KMS-11 (cell line): Measurements from ENCODE around the gene BYSL.

Experiments used
- H2AFZ ChIP-seq: fragments of 200-600 bp; sonication (generic); 2 replicates; pipeline ENCODE4 v1.6.1; 2016; ENCODE audit warnings: antibody characterized with exemption, mixed run types, low read depth
- H3K27ac ChIP-seq: fragments of 200-600 bp; sonication (generic); 2 replicates; pipeline ENCODE4 v1.6.1; 2016; ENCODE audit warnings: mild to moderate bottlenecking, mixed run types
- H3K27me3 ChIP-seq: fragments of 200-600 bp; sonication (generic); 2 replicates; pipeline ENCODE4 v1.6.1; 2017; ENCODE audit warnings: mild to moderate bottlenecking, low read depth, mixed run types, moderate library complexity; ENCODE audit not compliant: insufficient read depth
- H3K36me3 ChIP-seq: fragments of 200-600 bp; sonication (generic); 2 replicates; pipeline ENCODE4 v1.6.1; 2017; ENCODE audit warnings: mild to moderate bottlenecking, mixed run types; ENCODE audit not compliant: insufficient read depth
- H3K4me1 ChIP-seq: fragments of 200-600 bp; sonication (generic); 2 replicates; pipeline ENCODE4 v1.6.1; 2016; ENCODE audit warnings: mild to moderate bottlenecking, low read depth, mixed run types; ENCODE audit not compliant: poor library complexity, severe bottlenecking
- H3K4me2 ChIP-seq: fragments of 200-600 bp; sonication (generic); 2 replicates; pipeline ENCODE4 v1.7.0; 2016; ENCODE audit warnings: mild to moderate bottlenecking, mixed run types
- H3K4me3 ChIP-seq: fragments of 200-600 bp; sonication (generic); IDR thresholded peaks from 2 replicates; pipeline ENCODE4 v1.6.1; 2017; ENCODE audit warnings: low read depth, low read length, mixed read lengths; ENCODE audit not compliant: insufficient read depth
- H3K79me2 ChIP-seq: fragments of 200-600 bp; sonication (generic); 2 replicates; pipeline ENCODE4 v1.6.1; 2016; ENCODE audit warnings: low read depth, mixed run types; ENCODE audit not compliant: insufficient read depth
- H3K9ac ChIP-seq: fragments of 200-600 bp; sonication (generic); 2 replicates; pipeline ENCODE4 v1.6.1; 2016; ENCODE audit warnings: mild to moderate bottlenecking, mixed run types
- H4K20me1 ChIP-seq: fragments of 200-600 bp; sonication (generic); 2 replicates; pipeline ENCODE4 v1.6.1; 2016; ENCODE audit warnings: mild to moderate bottlenecking, mixed run types; ENCODE audit not compliant: insufficient read depth
- TF ChIP-seq, protein P1 (sequence below): fragments of 200-600 bp; sonication (generic); conservative IDR thresholded peaks from 2 replicates; pipeline ENCODE4 v1.6.1; 2017; ENCODE audit warnings: low read depth, mild to moderate bottlenecking, antibody characterized with exemption, low read length, moderate library complexity, mixed read lengths

The BYSL gene

DNA sequence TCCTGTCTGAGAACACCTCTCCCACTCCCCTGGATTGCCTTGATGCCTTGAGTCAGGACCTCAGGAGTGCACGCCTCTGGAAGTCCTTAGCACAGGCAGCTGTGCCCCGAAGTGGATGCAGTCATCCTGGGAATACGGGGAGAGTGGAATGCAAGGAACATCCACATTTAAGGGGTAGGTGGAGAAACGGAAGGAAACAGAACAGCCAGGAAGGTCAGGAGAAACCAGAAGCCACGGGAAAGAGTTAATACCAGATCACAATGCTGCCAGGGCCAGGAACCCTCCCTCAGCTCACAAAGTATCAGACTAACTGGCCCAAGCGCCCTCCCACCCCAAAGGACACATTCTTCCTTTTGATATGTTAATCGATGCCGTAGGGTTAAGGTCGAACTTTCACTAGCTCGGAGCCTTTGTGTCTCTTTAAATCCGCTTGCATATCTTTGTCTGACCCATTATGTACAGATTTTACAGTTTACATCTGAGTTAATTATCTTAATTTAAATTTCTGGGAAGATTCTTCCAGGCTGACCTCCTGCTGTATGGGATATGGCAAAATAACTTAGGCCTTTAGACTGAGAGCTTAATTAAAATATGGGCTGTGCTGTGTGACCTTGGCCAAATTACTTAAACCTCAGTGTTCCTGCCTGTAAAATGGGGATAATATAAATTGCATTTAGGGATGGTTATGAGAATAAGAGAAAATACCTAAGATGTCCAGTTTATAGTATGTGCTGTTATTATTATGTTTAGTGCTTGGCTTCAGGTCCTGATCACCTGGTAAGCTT lies 44.3 kb downstream of the BYSL start:
- H3K27me3 ChIP-seq, result no peaks in the 10 kb centered on the region
- H3K79me2 ChIP-seq, result no peaks in the 10 kb centered on the region
- H2AFZ ChIP-seq, result no peak overlapping the region
- H3K4me1 ChIP-seq, result peaks cover 11% of the 10 kb centered on the region
- no peak overlapping the region for H3K4me2 ChIP-seq
- no peak overlapping the region for H3K9ac ChIP-seq
- no peak overlapping the region for H3K4me3 ChIP-seq
- H3K27ac ChIP-seq, result no peak overlapping the region
- no peaks in the 10 kb centered on the region for H4K20me1 ChIP-seq
- TF ChIP-seq, protein P1, sequence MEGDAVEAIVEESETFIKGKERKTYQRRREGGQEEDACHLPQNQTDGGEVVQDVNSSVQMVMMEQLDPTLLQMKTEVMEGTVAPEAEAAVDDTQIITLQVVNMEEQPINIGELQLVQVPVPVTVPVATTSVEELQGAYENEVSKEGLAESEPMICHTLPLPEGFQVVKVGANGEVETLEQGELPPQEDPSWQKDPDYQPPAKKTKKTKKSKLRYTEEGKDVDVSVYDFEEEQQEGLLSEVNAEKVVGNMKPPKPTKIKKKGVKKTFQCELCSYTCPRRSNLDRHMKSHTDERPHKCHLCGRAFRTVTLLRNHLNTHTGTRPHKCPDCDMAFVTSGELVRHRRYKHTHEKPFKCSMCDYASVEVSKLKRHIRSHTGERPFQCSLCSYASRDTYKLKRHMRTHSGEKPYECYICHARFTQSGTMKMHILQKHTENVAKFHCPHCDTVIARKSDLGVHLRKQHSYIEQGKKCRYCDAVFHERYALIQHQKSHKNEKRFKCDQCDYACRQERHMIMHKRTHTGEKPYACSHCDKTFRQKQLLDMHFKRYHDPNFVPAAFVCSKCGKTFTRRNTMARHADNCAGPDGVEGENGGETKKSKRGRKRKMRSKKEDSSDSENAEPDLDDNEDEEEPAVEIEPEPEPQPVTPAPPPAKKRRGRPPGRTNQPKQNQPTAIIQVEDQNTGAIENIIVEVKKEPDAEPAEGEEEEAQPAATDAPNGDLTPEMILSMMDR, result no peak
- no peaks in the 10 kb centered on the region for H3K36me3 ChIP-seq

DNA sequence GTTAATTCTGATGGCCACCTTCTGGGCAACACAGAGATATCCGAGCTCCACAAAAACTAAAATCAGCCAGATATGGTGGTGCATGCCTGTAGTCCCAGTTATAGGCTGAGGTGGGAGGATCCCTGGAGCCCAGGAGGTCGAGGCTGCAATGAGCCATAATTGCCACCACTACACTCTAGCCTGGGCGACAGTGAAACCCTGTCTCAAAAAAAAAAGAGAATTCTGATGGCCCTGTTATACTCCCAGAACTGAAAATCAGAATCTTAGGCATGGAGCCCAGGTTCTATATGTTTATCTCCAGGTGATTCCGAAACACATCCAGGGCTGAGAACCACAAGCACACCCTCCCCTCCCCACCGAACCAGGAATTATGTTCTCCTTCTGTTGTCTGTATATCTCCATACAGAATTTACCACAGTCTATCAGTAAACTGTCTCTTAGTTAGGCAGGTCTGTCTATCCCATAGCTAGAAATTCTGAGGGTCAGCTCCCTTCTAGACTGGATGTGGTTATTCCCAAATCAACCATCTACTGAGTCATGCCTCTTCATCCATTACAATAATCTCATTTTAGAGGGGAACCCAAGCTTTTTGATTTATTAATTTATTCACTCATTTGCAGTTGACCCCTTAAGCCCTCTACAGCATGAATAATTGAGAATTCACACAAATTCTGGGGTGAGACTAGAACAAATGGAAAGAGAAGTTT lies 45.1 kb downstream of the BYSL start:
- H3K36me3 ChIP-seq, result no peaks in the 10 kb centered on the region
- no peak overlapping the region for H3K9ac ChIP-seq
- H3K4me2 ChIP-seq, result no peak overlapping the region
- no peaks in the 10 kb centered on the region for H3K79me2 ChIP-seq
- H3K4me3 ChIP-seq, result no peak overlapping the region
- no peak overlapping the region for H2AFZ ChIP-seq
- no peaks in the 10 kb centered on the region for H4K20me1 ChIP-seq
- H3K27me3 ChIP-seq, result no peaks in the 10 kb centered on the region
- no peak overlapping the region for H3K27ac ChIP-seq
- peaks cover 10% of the 10 kb centered on the region for H3K4me1 ChIP-seq
- TF ChIP-seq, protein P1, result no peak

DNA sequence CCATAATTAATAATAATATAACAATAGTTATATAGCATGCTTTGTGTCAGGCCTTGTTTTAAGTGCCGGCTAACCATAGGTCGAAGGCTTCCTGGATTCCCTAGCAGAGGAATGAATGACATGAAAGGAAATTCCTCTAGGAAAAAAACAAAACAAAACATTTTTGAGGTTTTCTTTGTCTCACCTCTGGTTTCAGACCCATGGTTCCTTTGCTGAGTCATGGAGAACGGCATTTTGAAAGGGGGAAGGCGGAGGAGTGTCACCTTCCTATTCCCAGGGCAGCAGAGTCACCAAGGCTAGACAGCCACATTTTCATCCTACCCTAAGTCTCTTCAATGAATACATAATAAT lies 45.6 kb downstream of the BYSL start:
- Histone ChIP-seq H3K27ac (no peak overlapping the region), H3K4me2 (no peak overlapping the region), H3K4me3 (no peak overlapping the region), H3K4me1 (peaks cover 5% of the 10 kb centered on the region), H3K27me3 (no peaks in the 10 kb centered on the region), H3K36me3 (no peaks in the 10 kb centered on the region), H4K20me1 (no peaks in the 10 kb centered on the region), H3K79me2 (no peaks in the 10 kb centered on the region), H3K9ac (no peak overlapping the region), H2AFZ (no peak overlapping the region)
- TF ChIP-seq, protein P1, result no peak

DNA sequence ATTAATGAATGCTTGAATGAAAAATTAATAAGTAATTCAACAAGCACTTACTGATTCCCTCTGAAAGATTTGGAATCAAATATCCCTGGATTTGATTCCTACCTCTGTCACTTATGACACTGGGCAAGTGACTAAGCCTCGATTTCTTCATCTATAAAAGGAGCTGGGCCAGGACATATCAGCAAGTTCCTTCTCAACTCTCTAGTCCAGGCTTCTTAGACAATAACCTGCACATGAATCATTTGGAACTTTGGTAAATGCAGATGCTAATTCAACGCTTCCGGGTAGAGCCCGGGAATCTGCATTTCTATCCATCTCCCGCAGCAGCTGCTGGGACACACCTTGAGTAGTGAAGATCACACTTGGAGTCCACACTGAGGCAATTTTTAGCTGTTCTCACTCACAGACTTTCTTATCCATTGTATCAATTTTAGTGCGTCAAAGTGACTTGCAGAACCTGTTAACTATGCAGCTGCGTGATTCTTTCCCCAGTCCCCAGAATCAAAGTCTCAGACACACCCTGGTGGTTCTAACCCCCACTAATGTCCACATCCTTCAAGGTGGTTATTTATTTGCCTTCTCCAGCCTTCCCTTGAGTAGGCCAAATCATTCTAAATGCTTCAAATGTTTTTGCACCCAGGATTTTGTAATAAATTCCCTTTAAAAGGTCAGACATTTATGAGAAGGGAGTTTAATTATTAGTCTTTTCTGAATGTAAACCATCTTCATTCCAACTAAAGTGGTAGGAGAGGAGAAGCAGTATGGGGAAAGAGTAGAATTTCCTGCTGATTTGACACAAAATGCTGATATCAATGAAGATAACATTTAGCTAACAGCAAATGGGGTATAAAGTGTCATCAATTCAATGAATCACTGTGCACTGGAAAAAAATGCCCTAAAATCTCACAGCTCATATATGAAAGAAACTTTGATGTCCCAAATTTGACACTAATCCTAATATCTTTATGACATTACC lies 46.3 kb downstream of the BYSL start:
- Histone ChIP-seq H3K79me2 (no peaks in the 10 kb centered on the region), H3K4me3 (no peak overlapping the region), H3K9ac (no peak overlapping the region), H4K20me1 (no peaks in the 10 kb centered on the region), H3K27me3 (no peaks in the 10 kb centered on the region), H2AFZ (no peak overlapping the region), H3K36me3 (no peaks in the 10 kb centered on the region), H3K4me1 (peaks cover 5% of the 10 kb centered on the region), H3K4me2 (no peak overlapping the region), H3K27ac (no peak overlapping the region)
- TF ChIP-seq, protein P1, result no peak
